ENCODE measurements around the gene RNF126.

The RNF126 gene

DNA sequence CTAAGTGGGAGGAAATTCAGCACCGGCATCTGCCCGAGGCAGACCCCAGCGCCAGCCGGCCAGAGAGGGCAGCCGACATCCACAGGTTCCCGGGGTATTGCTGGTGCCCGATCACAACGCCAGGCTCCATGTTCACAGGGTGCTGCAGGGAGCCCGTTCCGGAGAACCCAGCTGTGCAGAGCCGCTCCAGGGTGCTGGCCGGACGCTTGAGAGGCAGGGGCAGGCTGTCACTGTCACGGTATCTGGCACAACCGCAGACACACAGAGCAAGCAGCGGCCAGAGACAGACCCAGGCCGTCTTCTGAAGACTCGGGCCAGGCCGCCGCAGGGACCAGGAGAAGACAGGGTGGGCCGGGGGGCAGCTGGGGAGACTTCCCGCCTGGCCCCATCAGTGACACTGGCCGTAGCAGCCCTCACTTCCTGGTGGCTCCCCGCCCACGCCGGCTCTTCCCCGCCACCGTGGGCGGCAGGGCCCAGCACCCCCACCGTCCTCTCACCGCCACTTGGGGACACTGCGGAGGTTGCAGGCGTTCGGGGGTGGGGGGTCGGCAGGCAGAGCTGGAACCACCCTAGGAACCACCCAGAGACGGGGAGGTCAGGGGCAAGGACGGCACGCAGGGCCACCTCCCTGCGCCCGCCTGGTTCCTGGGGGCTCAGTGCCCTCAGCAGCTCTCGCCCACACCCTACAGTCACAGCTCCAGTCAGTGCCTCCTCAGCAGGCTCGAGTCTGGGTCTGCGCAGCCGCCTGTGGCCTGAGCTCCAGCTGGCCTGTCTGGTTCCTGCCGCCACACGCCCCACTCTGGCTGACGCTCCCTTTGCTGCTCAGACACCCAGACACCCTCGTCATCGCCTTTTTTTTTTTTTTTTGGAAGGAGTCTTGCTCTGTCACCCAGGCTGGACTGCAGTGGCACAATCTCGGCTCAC lies 3.8 kb downstream of the RNF126 start:
- H3K36me3 ChIP-seq = peaks cover 40% of the 10 kb centered on the region
- TF ChIP-seq, protein P1, sequence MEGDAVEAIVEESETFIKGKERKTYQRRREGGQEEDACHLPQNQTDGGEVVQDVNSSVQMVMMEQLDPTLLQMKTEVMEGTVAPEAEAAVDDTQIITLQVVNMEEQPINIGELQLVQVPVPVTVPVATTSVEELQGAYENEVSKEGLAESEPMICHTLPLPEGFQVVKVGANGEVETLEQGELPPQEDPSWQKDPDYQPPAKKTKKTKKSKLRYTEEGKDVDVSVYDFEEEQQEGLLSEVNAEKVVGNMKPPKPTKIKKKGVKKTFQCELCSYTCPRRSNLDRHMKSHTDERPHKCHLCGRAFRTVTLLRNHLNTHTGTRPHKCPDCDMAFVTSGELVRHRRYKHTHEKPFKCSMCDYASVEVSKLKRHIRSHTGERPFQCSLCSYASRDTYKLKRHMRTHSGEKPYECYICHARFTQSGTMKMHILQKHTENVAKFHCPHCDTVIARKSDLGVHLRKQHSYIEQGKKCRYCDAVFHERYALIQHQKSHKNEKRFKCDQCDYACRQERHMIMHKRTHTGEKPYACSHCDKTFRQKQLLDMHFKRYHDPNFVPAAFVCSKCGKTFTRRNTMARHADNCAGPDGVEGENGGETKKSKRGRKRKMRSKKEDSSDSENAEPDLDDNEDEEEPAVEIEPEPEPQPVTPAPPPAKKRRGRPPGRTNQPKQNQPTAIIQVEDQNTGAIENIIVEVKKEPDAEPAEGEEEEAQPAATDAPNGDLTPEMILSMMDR (IDR thresholded peaks at IDR 0.05; ENCODE audit: low read depth, low read length) = no peak

DNA sequence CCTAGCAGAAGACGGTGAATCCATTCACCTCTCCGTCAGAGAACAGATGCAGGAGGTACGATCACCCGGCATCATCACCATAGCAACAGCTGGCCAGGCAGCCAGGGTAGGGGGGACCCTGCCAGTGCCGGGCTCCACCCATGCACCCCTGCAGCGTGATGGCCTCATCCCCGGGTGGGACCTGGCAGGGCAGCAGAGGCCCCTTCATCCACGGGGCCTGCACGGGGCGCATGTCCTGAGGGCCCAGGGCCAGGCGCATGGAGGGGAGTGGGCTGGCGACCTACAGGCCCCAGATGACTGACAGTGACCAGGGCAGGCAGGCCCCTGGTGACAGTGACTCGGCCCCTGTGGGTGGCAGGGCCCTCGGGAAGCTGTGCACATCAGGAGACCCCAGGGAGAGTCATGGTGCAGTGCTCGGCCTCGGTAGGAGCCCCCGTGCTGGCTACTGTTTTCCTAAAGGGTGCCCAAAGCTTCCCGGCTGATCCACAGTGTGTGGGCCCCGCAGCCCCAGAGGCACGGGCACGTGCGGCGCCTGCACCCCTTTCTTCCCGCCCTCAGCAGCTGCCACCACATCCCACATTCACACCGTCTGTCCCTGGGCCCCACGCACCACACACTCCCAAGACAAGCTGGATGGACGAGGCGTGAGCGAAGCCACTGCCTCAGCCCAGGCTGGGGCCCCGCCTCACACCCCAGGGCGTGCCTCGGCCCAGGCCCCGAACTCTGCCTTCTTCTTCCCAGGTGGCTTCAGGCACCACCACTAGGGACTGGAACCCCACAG lies 4.8 kb downstream of the RNF126 start:
- TF ChIP-seq, protein P1 (IDR thresholded peaks at IDR 0.05; ENCODE audit: low read depth, low read length) = no peak
- peaks cover 49% of the 10 kb centered on the region for H3K36me3 ChIP-seq
- H3K9me3 ChIP-seq = no peaks in the 10 kb centered on the region
- no peaks in the 10 kb centered on the region; the same call in 1 of the 2 replicates for H3K27me3 ChIP-seq
- no peak overlapping the region for H3K4me3 ChIP-seq (ENCODE audit: low read depth, low read length)
- no peaks in the 10 kb centered on the region for H3K4me1 ChIP-seq
- DNase-seq = no peak

More for the DNA sequence above, 3.8 kb downstream of the RNF126 start:
- H3K4me3 ChIP-seq (ENCODE audit: low read depth, low read length) = no peak overlapping the region
- H3K9me3 ChIP-seq = no peaks in the 10 kb centered on the region; the same call in 1 of the 2 replicates
- peak; percentile 72 for DNase-seq
- peaks cover 3% of the 10 kb centered on the region; the same call in 1 of the 2 replicates for H3K4me1 ChIP-seq
- H3K27me3 ChIP-seq = no peaks in the 10 kb centered on the region; the same call in 1 of the 2 replicates

DNA sequence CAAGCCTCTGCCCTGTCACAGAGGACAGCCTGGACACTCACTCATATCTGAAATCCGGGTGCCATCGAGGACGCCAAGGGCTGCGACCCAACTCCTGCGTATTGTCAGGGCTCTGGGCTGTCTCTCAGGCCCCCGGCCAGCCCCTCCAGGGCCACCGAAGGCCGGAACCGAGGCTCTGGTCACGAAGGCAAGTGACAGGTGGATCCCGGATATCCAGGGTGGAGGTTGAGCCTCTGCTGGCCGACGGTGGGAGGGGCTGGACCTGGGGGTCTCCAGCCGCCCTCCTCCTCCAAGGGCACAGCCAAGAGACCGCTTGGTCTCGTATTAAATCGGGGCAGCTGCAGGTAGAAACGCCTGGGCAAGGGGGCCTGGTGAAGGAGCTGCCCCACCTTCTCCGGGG lies 5.4 kb downstream of the RNF126 start:
- H3K4me1 ChIP-seq = no peaks in the 10 kb centered on the region
- DNase-seq = no peak
- no peak overlapping the region for H3K4me3 ChIP-seq (ENCODE audit: low read depth, low read length)
- peaks cover 53% of the 10 kb centered on the region for H3K36me3 ChIP-seq
- no peaks in the 10 kb centered on the region for H3K9me3 ChIP-seq
- TF ChIP-seq, protein P1 (IDR thresholded peaks at IDR 0.05; ENCODE audit: low read depth, low read length) = no peak
- no peaks in the 10 kb centered on the region; the same call in 1 of the 2 replicates for H3K27me3 ChIP-seq

DNA sequence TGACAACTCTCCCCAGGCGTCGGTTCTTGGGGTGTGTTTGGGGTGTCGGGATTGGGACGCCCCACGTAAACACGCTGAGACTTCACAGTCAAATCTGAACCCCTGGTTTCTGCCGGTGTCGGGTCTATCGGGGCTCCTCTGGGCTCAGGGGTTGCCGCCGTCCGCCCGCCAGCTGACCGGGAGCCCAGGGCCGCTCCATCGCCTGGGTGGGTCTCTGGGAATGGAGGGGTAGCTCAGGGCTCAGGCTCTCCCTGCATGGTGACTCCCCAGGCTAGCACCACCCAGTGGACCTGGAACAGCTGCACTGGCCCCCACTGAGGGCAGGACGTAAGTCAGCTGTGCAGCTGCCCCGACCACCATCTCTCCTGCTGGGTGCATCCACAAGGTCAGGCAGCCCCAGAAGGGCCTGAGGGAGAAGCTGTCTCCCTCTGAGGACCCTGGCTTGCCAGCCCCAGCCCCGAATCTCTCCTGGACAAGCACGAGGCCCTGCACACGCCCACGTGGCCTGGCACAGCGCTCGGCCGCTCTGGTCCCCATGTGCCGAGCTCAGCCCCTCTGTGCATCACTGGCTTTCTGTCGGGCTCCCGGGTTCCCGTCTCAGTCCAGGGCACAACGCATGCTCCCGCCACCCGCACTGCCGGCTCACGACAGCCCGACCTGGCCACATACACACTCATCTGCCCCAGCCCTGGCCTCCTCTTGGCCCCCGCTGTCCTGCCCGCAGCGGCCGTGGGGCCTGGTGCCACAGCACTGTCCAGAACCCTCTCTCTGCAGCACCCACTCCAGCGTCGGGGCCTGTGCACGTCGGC lies 6.1 kb downstream of the RNF126 start:
- no peaks in the 10 kb centered on the region for H3K27me3 ChIP-seq
- H3K9me3 ChIP-seq = no peaks in the 10 kb centered on the region
- DNase-seq = no peak
- H3K4me1 ChIP-seq = no peaks in the 10 kb centered on the region
- TF ChIP-seq, protein P1 (IDR thresholded peaks at IDR 0.05; ENCODE audit: low read depth, low read length) = no peak
- H3K4me3 ChIP-seq (ENCODE audit: low read depth, low read length) = no peak overlapping the region
- peaks cover 53% of the 10 kb centered on the region for H3K36me3 ChIP-seq

DNA sequence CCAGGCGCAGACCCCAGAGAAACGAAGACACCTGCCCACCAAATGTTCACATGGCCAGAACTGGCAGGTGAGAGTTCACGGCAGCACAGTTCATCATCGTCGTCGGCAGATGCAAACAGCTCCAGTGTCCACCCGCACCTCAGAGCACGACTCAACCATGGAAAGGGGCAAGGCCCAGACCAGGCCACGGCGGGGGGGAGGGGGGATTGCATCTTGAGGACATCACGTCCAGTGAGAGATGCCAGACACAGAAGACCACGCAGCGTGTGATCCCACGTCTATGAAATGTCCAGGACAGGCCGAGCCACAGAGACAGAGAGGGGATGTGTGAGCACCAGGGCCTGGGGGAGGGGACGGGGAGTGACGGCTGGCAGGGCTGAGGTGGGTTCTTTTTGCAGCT lies 7.3 kb downstream of the RNF126 start:
- no peaks in the 10 kb centered on the region for H3K4me1 ChIP-seq
- H3K27me3 ChIP-seq = no peaks in the 10 kb centered on the region
- H3K36me3 ChIP-seq = peaks cover 64% of the 10 kb centered on the region
- TF ChIP-seq, protein P1 (IDR thresholded peaks at IDR 0.05; ENCODE audit: low read depth, low read length) = no peak
- H3K4me3 ChIP-seq (ENCODE audit: low read depth, low read length) = no peak overlapping the region
- no peaks in the 10 kb centered on the region for H3K9me3 ChIP-seq
- no peak for DNase-seq
